ENCODE measurements around the gene DGUOK. TPM values are rescaled to one million over a fixed set of nuclear protein-coding genes. Genes with fewer than 3 reads are reported as not detected.

The DGUOK gene
- total RNA-seq, 1 experiment from 2014 or later, result 78.5 TPM

GRCh38 chr2:73963385-73964120 is 36.9 kb downstream of the DGUOK start:
- H3K27ac ChIP-seq (ENCODE audit: low read length), result no peak overlapping the region
- no peak for TF ChIP-seq POLR2AphosphoS5 (IDR thresholded peaks at IDR 0.05; ENCODE audit: low read depth, low read length)
- TF ChIP-seq CTCF (IDR thresholded peaks at IDR 0.05), result no peak
- TF ChIP-seq TCF7L2 (IDR thresholded peaks at IDR 0.05; ENCODE audit: low read depth, low read length), result no peak
- TF ChIP-seq SIN3A (IDR thresholded peaks at IDR 0.05; ENCODE audit: borderline replicate concordance, insufficient read depth, low read depth, low read length), result no peak
- no peak for TF ChIP-seq REST (IDR thresholded peaks at IDR 0.05; ENCODE audit: insufficient read depth in 1 of 2, low read depth in 2 of 2, low read length in 1 of 2)
- in situ Hi-C loops (cut with HindIII; ENCODE audit: low pct_unique_long_range_greater_than_20kb, low sequenced_read_pairs), result no loop called here
- H3K36me3 ChIP-seq (ENCODE audit: control insufficient read depth, insufficient read depth, low read length), result peaks cover 4% of the 10 kb centered on the region
- BruUV-seq (replicated peaks), result no TSS peak
- DNase-seq (ENCODE audit: low read depth, low spot score) (no peak), ATAC-seq (no peak)
- ChIA-PET POLR2A (no interaction called here), CTCF (no interaction called here)
- H3K9me3 ChIP-seq (ENCODE audit: control insufficient read depth, insufficient read depth, low read depth, low read length), result no peaks in the 10 kb centered on the region; the same call in 1 of the 2 replicates
- H3K4me1 ChIP-seq (ENCODE audit: control insufficient read depth, insufficient read depth, low read length), result no peaks in the 10 kb centered on the region
- no peak overlapping the region for H3K4me3 ChIP-seq (ENCODE audit: low read depth in 2 of 2, low read length in 2 of 2)
- intact Hi-C loops (cut with micrococcal nuclease; ENCODE audit: unreplicated experiment), result no loop called here
- no peaks in the 10 kb centered on the region for H3K27me3 ChIP-seq (ENCODE audit: control insufficient read depth, insufficient read depth, low read length)

- CTCF ChIA-PET, result no interaction called here
- DNase-seq (ENCODE audit: low read depth, low spot score) (no peak), ATAC-seq (no peak)
- Histone ChIP-seq H3K9me3 (ENCODE audit: control insufficient read depth, insufficient read depth, low read depth, low read length) (no peaks in the 10 kb centered on the region; the same call in 1 of the 2 replicates), H3K27me3 (ENCODE audit: control insufficient read depth, insufficient read depth, low read length) (no peaks in the 10 kb centered on the region), H3K4me3 (ENCODE audit: low read depth in 2 of 2, low read length in 2 of 2) (no peak overlapping the region), H3K36me3 (ENCODE audit: control insufficient read depth, insufficient read depth, low read length) (no peaks in the 10 kb centered on the region), H3K4me1 (ENCODE audit: control insufficient read depth, insufficient read depth, low read length) (no peaks in the 10 kb centered on the region), H3K27ac (ENCODE audit: low read length) (no peak overlapping the region)
- no TSS peak for BruUV-seq (replicated peaks)
- no peak for TF ChIP-seq POLR2AphosphoS5 (IDR thresholded peaks at IDR 0.05; ENCODE audit: low read depth, low read length)
- no peak for TF ChIP-seq REST (IDR thresholded peaks at IDR 0.05; ENCODE audit: insufficient read depth in 1 of 2, low read depth in 2 of 2, low read length in 1 of 2)
- TF ChIP-seq SIN3A (IDR thresholded peaks at IDR 0.05; ENCODE audit: borderline replicate concordance, insufficient read depth, low read depth, low read length), result no peak
- no peak for TF ChIP-seq CTCF (IDR thresholded peaks at IDR 0.05)
- TF ChIP-seq TCF7L2 (IDR thresholded peaks at IDR 0.05; ENCODE audit: low read depth, low read length), result no peak
- POLR2A ChIA-PET, result no interaction called here
- intact Hi-C loops (cut with micrococcal nuclease; ENCODE audit: unreplicated experiment), result no loop called here
- in situ Hi-C loops (cut with HindIII; ENCODE audit: low pct_unique_long_range_greater_than_20kb, low sequenced_read_pairs), result no loop called here
Measured at GRCh38 chr2:73964223-73964622, 37.5 kb downstream of the DGUOK start.
